GM19099 (cell line): Measurements from ENCODE around the gene RASD2.

Source experiments
- POLR2A ChIP-seq: IDR thresholded peaks from 3 replicates; pipeline ENCODE4 v1.6.1; 2011; ENCODE audit warnings: low read depth; ENCODE audit not compliant: insufficient read length; ENCODE audit errors: extremely low read depth

Gene RASD2

DNA sequence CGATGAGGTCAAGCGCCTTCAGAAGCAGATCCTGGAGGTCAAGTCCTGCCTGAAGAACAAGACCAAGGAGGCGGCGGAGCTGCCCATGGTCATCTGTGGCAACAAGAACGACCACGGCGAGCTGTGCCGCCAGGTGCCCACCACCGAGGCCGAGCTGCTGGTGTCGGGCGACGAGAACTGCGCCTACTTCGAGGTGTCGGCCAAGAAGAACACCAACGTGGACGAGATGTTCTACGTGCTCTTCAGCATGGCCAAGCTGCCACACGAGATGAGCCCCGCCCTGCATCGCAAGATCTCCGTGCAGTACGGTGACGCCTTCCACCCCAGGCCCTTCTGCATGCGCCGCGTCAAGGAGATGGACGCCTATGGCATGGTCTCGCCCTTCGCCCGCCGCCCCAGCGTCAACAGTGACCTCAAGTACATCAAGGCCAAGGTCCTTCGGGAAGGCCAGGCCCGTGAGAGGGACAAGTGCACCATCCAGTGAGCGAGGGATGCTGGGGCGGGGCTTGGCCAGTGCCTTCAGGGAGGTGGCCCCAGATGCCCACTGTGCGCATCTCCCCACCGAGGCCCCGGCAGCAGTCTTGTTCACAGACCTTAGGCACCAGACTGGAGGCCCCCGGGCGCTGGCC, 11.0 kb downstream of the RASD2 start:
- no peak for TF ChIP-seq POLR2A

DNA sequence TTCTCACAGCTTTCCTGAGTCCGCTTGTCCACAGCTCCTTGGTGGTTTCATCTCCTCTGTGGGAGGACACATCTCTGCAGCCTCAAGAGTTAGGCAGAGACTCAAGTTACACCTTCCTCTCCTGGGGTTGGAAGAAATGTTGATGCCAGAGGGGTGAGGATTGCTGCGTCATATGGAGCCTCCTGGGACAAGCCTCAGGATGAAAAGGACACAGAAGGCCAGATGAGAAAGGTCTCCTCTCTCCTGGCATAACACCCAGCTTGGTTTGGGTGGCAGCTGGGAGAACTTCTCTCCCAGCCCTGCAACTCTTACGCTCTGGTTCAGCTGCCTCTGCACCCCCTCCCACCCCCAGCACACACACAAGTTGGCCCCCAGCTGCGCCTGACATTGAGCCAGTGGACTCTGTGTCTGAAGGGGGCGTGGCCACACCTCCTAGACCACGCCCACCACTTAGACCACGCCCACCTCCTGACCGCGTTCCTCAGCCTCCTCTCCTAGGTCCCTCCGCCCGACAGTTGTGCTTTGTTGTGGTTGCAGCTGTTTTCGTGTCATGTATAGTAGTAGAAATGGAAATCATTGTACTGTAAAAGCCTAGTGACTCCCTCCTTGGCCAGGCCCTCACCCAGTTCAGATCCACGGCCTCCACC, 11.7 kb downstream of the RASD2 start:
- TF ChIP-seq POLR2A, result no peak

DNA sequence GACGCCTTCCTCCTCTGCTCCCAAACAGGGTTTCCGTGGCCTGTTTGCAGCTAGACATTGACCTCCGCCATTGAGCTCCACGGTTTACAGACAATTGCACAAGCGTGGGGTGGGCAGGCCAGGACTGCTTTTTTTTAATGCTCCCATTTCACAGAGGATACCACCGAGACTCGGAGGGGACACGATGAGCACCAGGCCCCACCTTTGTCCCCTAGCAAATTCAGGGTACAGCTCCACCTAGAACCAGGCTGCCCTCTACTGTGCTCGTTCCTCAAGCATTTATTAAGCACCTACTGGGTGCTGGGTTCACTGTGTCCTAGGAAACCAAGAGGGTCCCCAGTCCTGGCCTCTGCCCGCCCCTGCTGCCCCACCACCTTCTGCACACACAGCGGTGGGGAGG, 12.2 kb downstream of the RASD2 start:
- no peak for TF ChIP-seq POLR2A

DNA sequence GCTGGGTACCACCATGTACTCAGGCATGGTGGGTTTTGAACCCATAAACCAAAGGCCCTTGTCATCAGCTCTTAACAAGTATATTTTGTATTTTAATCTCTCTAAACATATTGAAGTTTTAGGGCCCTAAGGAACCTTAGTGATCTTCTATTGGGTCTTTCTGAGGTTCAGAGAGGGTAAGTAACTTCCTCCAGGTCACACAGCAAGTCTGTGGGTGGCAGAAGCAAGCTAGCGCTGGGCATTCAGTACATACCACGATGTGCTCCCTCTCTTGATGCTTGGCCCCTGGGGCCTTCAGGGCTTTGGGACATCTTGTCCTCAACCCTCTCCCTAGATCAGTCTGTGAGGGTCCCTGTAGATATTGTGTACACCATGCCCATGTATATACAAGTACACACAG, 12.7 kb downstream of the RASD2 start:
- TF ChIP-seq POLR2A, result no peak

DNA sequence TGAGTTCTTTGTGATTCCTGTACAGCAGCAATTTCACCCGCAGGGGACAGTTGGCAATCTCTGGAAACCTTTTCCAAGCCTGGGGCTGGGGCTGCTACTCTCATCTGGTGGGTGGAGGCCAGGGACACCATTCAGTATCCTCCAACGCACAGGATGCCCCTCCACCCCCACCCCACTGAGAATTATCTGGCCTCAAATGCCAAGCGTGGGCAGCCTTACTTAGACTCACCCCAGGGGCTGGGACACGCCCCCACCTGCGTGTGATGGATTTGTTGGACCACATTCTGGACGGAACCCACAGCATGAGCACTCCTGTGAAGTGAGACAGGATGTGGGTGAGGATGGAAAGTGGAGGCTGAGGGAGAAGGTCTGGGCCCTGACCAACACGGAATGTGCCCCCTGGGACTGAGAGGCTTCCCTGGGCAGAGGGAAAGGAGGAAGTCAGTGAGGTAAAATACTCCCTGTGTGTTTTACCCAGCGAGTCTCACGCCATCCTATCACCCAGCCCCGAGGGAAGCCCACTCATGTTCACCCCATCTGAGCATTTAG, 13.7 kb downstream of the RASD2 start:
- no peak for TF ChIP-seq POLR2A

DNA sequence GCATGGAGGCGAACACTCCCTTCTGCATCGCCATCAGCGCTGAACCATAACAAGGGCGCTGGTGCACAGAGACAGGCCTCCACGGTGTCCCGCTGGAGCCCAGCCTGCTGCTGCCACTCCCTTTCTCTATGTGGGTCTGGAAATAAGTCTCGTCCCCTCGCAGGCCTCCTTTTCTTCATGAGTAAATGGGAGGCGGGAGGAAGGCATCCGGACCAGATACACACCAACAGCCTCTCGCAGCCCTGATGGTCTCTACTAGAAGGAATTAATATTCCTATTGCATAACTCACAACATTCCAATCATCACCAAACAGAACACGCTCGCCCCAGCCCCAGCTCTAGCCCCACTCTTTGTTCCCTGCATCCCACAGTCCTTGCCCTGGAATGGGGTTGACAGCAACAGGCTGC, 14.9 kb downstream of the RASD2 start:
- no peak for TF ChIP-seq POLR2A

DNA sequence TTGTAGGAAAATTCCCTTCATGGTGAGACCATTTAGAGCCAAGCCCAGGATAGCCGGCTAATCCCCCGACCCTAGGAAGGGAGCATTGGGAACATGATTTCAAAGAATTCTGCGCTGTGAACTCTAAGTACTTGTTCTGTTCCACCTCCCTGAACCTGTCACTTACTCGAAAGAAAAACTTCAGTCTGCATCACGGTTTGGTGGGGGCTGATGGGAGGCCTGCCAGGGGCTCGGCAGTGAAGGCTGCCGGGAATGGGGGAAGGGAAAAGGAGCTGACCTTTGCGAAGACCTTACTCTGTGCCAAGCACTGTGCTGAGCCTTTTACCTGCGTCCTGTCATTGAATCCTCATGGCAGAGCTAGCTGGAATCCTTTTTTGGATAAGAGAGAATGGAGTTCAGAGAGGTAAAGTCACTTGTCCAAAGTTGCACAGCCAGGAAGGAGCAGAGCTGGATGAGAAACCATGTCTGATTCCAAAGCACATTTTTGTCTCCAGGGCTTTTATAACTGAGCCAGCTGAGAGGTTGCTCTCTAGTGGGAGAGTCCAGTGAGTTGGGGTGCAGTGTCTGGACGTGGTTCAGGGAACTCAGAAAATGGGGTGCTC, 15.4 kb downstream of the RASD2 start:
- TF ChIP-seq POLR2A, result no peak

DNA sequence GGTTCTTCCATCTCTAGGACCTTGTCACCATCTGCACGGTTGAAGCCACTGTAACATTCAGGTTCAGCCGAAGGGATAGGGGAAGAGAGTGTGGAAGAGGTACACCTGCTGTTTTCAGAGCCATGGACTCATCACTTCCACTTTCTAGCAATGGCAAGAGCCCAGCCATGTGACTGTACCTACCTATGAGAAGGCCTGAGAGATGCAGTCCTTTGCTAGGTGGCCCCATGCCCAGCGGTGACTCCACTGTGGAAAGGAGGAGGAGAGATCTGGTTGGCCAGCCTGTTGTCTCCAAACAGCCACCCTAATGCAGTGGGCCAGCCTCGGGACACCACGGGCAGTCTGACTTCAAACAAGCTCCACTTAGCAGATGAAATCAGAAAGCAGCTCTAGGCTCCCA, 16.0 kb downstream of the RASD2 start:
- TF ChIP-seq POLR2A, result no peak

DNA sequence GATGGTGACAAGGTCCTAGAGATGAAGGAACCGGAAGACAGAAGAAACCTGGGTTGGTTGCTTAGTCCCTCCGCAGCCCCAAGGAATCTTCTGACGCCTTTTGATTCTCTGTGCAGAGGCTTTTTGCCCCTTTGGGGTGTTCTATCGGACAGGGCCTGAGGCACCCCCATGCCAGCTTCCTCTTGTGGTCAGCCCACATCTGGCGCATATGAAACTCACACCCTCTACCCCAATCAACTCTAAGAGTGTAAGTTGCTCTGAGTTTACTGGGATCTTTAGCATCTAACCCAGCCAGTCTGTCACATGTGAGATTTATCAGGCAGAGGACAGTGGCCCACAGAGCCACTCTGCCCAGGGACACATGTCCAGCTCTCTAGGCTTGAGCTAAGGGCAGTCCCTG, 17.4 kb downstream of the RASD2 start:
- no peak for TF ChIP-seq POLR2A

DNA sequence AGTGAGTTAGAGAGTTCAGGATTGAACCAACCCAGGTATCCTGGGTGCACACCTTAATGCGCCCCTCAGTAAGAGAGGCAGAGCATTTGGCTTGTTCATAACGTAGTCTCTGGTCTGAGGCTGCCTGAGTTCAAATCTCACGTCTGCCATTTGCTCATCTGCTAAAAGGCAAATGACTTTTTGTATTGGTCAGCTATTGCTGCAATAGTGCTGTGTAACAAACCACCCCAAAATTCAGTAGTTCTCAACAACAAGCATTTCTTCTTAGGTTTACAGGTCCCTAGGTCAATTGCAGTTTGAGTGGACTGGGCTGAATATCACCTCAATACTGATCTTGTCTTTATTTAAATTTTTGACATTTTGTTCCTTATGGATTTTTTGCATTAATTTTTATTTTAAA, 18.1 kb downstream of the RASD2 start:
- no peak for TF ChIP-seq POLR2A

DNA sequence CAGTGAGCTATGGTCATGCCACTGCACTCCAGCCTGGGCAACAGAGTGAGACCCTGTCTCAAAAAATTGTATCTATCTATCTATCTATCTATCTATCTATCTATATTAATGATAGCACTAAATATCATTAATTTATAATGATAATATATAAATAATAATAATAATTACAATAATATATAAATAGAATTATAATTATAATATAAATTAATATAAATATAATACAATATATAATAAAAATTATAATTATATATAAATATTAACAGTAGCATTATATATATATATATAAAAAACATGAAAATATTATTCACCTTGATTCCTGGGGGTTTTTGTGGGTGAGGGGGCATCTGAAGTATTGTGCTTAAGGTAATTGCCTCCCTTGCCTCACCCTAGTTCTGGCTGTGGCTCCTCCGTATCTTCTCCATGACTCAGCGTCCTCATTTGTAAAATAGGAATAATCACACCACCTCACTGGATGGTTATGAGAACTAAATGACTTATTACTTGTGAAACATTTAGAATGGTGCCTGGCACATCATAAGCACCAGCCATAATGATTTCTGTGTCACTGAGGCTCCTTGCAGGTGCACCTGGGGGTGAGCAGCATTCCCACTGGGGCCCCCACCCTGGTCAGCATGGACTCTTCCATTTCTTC, 18.8 kb downstream of the RASD2 start:
- no peak for TF ChIP-seq POLR2A

DNA sequence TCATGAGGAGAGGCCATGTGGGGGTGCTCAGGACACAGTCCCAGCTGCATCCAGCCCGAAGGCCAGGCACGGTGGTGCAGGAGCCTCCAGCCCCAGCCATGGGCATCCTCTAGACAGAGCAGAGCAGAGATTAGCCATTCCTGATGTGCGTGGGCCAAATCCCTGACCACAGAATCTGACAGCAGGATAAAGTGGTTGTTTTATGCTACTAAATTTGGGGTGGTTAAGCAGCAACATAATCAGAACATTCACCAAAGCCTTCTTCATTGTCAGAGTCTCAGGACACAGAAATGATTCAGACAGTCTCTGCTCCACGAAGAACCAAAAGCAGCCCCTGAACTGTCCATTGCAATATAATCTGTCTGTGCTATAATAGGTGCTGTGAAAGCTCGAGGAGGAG, 19.7 kb downstream of the RASD2 start:
- TF ChIP-seq POLR2A, result no peak

DNA sequence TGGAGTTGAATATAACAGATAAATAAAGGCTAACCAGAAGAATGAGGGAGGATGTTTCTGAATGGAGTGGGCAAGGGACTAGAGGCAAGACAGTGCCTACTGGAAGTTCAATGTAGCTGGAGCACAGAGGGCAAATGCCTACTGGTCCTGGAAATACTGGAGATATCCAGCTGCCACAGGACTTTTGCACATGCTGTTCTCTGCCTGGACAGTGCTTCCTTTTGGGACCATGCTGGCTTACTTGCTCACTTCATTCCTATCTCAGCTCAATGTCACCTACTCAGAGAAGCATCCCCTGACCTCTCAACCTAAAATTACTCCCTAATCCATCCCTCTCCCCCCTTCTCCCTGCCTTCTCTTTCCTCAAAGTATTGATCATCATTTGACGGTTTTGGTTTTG, 20.2 kb downstream of the RASD2 start:
- TF ChIP-seq POLR2A, result no peak

DNA sequence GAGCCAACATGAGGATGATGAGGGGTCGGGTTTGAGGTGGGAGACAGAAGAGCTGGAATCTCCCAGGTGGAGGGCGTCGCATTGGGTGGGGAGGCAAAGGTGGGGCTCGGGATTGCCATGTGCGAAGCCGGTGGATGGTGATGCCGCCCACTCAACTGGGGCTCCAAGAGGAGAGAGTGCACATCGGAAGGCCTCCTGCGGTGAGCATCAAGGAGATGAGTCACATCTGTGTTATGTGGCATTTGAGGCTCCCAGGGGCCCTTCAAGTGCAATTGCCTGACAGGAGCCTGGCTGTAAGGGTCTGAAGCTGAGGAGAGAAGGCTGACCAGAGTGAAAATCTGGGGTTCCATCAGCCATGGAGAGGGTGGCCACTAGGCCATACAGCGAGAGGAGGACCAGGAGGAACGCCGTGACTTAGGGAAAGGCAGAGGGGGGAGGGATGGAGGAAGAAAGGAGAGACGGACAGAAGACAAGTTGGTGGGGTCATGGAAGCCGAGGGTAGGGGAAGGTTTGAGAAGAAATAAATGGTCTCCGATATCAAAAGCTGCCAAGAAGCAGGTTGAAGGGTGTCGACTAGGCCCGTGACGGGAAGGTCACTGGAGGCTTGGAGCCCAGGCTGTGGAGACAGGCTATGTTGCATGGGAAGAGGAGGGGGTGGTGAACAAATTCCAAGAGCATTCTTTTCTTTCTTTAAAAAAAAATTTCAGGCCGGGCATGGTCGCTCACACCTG, 21.3 kb downstream of the RASD2 start:
- no peak for TF ChIP-seq POLR2A

DNA sequence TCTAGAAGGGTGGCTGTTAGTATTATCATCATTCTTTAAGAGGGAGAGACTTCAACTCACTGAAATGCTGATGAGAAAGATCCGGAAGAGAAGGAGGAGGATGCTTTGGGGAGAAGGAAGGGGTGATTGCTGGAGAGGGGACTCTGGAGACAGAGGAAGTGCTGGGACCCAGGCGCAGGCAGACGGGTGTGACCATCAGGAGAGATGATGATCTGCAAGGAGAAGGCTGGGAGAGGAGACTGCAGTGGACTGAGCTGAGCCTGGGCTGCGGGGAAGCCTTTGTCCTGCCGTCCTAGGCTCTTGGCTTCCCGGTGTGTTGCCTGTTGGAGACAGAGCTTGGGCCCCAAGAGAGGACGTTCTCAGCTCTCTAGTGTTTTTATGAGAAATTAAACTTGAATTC, 22.6 kb downstream of the RASD2 start:
- TF ChIP-seq POLR2A, result no peak
